HepG2 (cell line): ENCODE results near the gene SMIM13. TPM values are rescaled to one million over a fixed set of nuclear protein-coding genes. Genes with fewer than 3 reads are reported as not detected.

Experiments used
- BCL6 ChIP-seq: IDR thresholded peaks from 2 replicates; pipeline ENCODE4 v1.6.1; 2016; ENCODE audit warnings: missing genetic modification reagents, missing compliant biosample characterization
- FOXA3 ChIP-seq: IDR thresholded peaks from 2 replicates; pipeline ENCODE4 v1.6.1; 2016; ENCODE audit warnings: missing genetic modification reagents, missing compliant biosample characterization
- KDM5A ChIP-seq: fragments of 200-600 bp; sonication (generic); IDR thresholded peaks from 2 replicates; pipeline ENCODE4 v1.7.0; 2018; ENCODE audit warnings: antibody characterized with exemption, mild to moderate bottlenecking, low read length, borderline replicate concordance
- MED1 ChIP-seq: sonication (generic); formaldehyde crosslinking; IDR thresholded peaks from 2 replicates; pipeline ENCODE4 v1.4.0; 2020; ENCODE audit warnings: missing genetic modification reagents
- NCOR1 ChIP-seq: fragments of 200-600 bp; sonication (generic); IDR thresholded peaks from 2 replicates; pipeline ENCODE4 v1.7.0; 2017; ENCODE audit warnings: antibody characterized with exemption, low read length, borderline replicate concordance
- PLSCR1 ChIP-seq: sonication (generic); formaldehyde crosslinking; IDR thresholded peaks from 2 replicates; pipeline ENCODE4 v1.5.0; 2020; ENCODE audit warnings: missing genetic modification reagents, mild to moderate bottlenecking, borderline replicate concordance
- RARA ChIP-seq: IDR thresholded peaks from 2 replicates; pipeline ENCODE4 v1.6.1; 2016; ENCODE audit warnings: missing genetic modification reagents, missing compliant biosample characterization
- REPIN1 ChIP-seq: sonication (generic); formaldehyde crosslinking; IDR thresholded peaks from 2 replicates; pipeline ENCODE4 v1.8.0; 2022; ENCODE audit warnings: missing genetic modification reagents, low read depth, mild to moderate bottlenecking, borderline replicate concordance
- TRIM22 ChIP-seq: fragments of 450-650 bp; IDR thresholded peaks from 2 replicates; pipeline ENCODE4 v1.6.1; 2017
- ZBTB25 ChIP-seq: IDR thresholded peaks from 2 replicates; pipeline ENCODE4 v1.6.1; 2018; ENCODE audit warnings: missing genetic modification reagents
- ZBTB49 ChIP-seq: sonication (generic); formaldehyde crosslinking; IDR thresholded peaks from 2 replicates; pipeline ENCODE4 v1.4.0; 2020; ENCODE audit warnings: missing genetic modification reagents, borderline replicate concordance
- ZHX2 ChIP-seq, 2 experiments: sonication (generic) in 1 of 2; formaldehyde crosslinking in 1 of 2; IDR thresholded peaks; 2 replicates each; pipeline versions ENCODE4 v1.6.1 to v1.9.0; 2014 to 2022; ENCODE audit warnings: antibody characterized with exemption in 1 of 2, borderline replicate concordance in 1 of 2, inconsistent platforms in 1 of 2, low read depth in 1 of 2, missing genetic modification reagents in 1 of 2
- ZNF224 ChIP-seq: sonication (generic); formaldehyde crosslinking; IDR thresholded peaks from 2 replicates; pipeline ENCODE4 v1.5.0; 2020; ENCODE audit warnings: mild to moderate bottlenecking, missing genetic modification reagents
- ZNF329 ChIP-seq: sonication (generic); formaldehyde crosslinking; IDR thresholded peaks from 2 replicates; pipeline ENCODE4 v1.9.0; 2021; ENCODE audit warnings: low read depth, mild to moderate bottlenecking, missing genetic modification reagents
- ZNF850 ChIP-seq: sonication (generic); formaldehyde crosslinking; conservative IDR thresholded peaks from 2 replicates; pipeline ENCODE4 v1.9.0; 2021; ENCODE audit warnings: mild to moderate bottlenecking, missing genetic modification reagents
- polyA plus RNA-seq, 8 experiments: library from polyadenylated mRNA; depleted of rRNA in 3 of 8; stranded (reverse) in 7 of 8; unstranded in 1 of 8; fragments of >200 nt; fragmentation: Illumina TruSeq in 4 of 8; extraction: Trizol in 4 of 8; gene quantifications; 2 replicates each; pipeline versions ENCODE4 v1.2.1 to v1.2.3, GENCODE V29; 2011 to 2016; ENCODE audit warnings: low read depth in 4 of 8, missing spikeins in 1 of 8, mixed read lengths in 1 of 8; ENCODE audit not compliant: insufficient read depth in 1 of 8
- total RNA-seq, 5 experiments: library from RNA; depleted of rRNA; stranded (reverse); fragments of >200 nt; fragmentation: Illumina TruSeq; extraction: Trizol; gene quantifications; 2 replicates each; pipeline ENCODE4 v1.2.3, GENCODE V29; 2016; ENCODE audit warnings: low read depth in 1 of 5

The SMIM13 gene
- total and polyA plus RNA-seq, 2 of the 13 experiments (the other 11 are each of a cell fraction or from before 2014, with no cell fraction given), result 2.7 to 10.2 TPM

GRCh38 chr6:11093626-11094410 is at the start of gene SMIM13 (continued):
- TF ChIP-seq ZHX2 (IDR thresholded peaks at IDR 0.05; ENCODE audit: low read depth) (peak; percentile 63; the same call in 1 of the 2 replicates), ZHX2 (CRISPR knock-in tag; IDR thresholded peaks at IDR 0.05; ENCODE audit: borderline replicate concordance) (no peak), FOXA3 (peak; percentile 12; the same call in 1 of the 2 replicates), KDM5A (peak; percentile 38; the same call in 1 of the 2 replicates), BCL6 (CRISPR knock-in tag) (peak; percentile 24), MED1 (CRISPR knock-in tag) (peak; percentile 67), TRIM22 (no peak), PLSCR1 (CRISPR knock-in tag) (peak; percentile 46; the same call in 1 of the 2 replicates), ZNF850 (no peak; the same call in 1 of the 2 replicates), ZNF224 (0 out of 2 replicates have a peak, but pooled peaks have one; percentile 2), ZBTB49 (CRISPR knock-in tag) (peak; percentile 27; the same call in 1 of the 2 replicates), ZBTB25 (CRISPR knock-in tag) (peak; percentile 79), REPIN1 (CRISPR knock-in tag) (peak; percentile 99), RARA (CRISPR knock-in tag) (no peak), NCOR1 (no peak), ZNF329 (CRISPR knock-in tag) (peak; percentile 61; the same call in 1 of the 2 replicates)
